Measurements from ENCODE around the gene HTR5A.
A peak's percentile ranks its signal among the peaks of the same experiment; 100 is the strongest.
"Not testable (repeated sequence)": the region's sequence is repeated elsewhere in the genome, so short reads cannot be mapped to it uniquely, and the experiment has no call there.

The HTR5A gene

GRCh38 chr7:155069992-155070751 lies at the start of gene HTR5A:
Gene HTR5A (plus strand): TSS chr7:155070324. CDS start chr7:155070900, 576 bp downstream.
- peak; percentile 21 to 28 for DNase-seq (ENCODE audit: low read depth in 2 of 2, low spot score in 1 of 2)

- no peak for DNase-seq (ENCODE audit: low read depth in 2 of 2, low spot score in 1 of 2)
These were observed 49.1 kb upstream of the HTR5A start for GRCh38 chr7:155020996-155021395.

- DNase-seq (ENCODE audit: low read depth in 2 of 2, low spot score in 1 of 2): no peak
These were observed 48.4 kb upstream of the HTR5A start for GRCh38 chr7:155021699-155022145.

GRCh38 chr7:155027879-155028278 lies 42.2 kb upstream of the HTR5A start:
- DNase-seq (ENCODE audit: low read depth in 2 of 2, low spot score in 1 of 2): no peak

- no peak for DNase-seq (ENCODE audit: low read depth in 2 of 2, low spot score in 1 of 2)
These were observed 37.1 kb upstream of the HTR5A start for GRCh38 chr7:155032978-155033377.

- not testable (repeated sequence) for DNase-seq (ENCODE audit: low read depth in 2 of 2, low spot score in 1 of 2)
These were observed 35.6 kb upstream of the HTR5A start for GRCh38 chr7:155034495-155034894.

GRCh38 chr7:155038335-155038734 lies 31.8 kb upstream of the HTR5A start:
- no peak for DNase-seq (ENCODE audit: low read depth in 2 of 2, low spot score in 1 of 2)

GRCh38 chr7:155043756-155044155 lies 26.4 kb upstream of the HTR5A start:
- no peak for DNase-seq (ENCODE audit: low read depth in 2 of 2, low spot score in 1 of 2)

GRCh38 chr7:155048006-155048405 lies 22.1 kb upstream of the HTR5A start:
- no peak for DNase-seq (ENCODE audit: low read depth in 2 of 2, low spot score in 1 of 2)

- no peak for DNase-seq (ENCODE audit: low read depth in 2 of 2, low spot score in 1 of 2)
These were observed 18.8 kb upstream of the HTR5A start for GRCh38 chr7:155051355-155051754.

- DNase-seq (ENCODE audit: low read depth in 2 of 2, low spot score in 1 of 2): no peak
These were observed 17.1 kb upstream of the HTR5A start for GRCh38 chr7:155053002-155053401.

GRCh38 chr7:155054761-155055160 lies 15.4 kb upstream of the HTR5A start:
- no peak for DNase-seq (ENCODE audit: low read depth in 2 of 2, low spot score in 1 of 2)

- DNase-seq (ENCODE audit: low read depth in 2 of 2, low spot score in 1 of 2): no peak
These were observed 13.0 kb upstream of the HTR5A start for GRCh38 chr7:155057076-155057475.

GRCh38 chr7:155058896-155059295 lies 11.2 kb upstream of the HTR5A start:
- DNase-seq (ENCODE audit: low read depth in 2 of 2, low spot score in 1 of 2): no peak

- no peak for DNase-seq (ENCODE audit: low read depth in 2 of 2, low spot score in 1 of 2)
These were observed 10.4 kb upstream of the HTR5A start for GRCh38 chr7:155059703-155060102.

- DNase-seq (ENCODE audit: low read depth in 2 of 2, low spot score in 1 of 2): no peak
These were observed 7.7 kb upstream of the HTR5A start for GRCh38 chr7:155062411-155062810.

GRCh38 chr7:155064186-155064585 lies 5.9 kb upstream of the HTR5A start:
- no peak for DNase-seq (ENCODE audit: low read depth in 2 of 2, low spot score in 1 of 2)

GRCh38 chr7:155066417-155066950 lies 3.6 kb upstream of the HTR5A start:
- DNase-seq (ENCODE audit: low read depth in 2 of 2, low spot score in 1 of 2): no peak

- no peak for DNase-seq (ENCODE audit: low read depth in 2 of 2, low spot score in 1 of 2)
These were observed 1.1 kb downstream of the HTR5A start for GRCh38 chr7:155071121-155071651.

GRCh38 chr7:155071916-155072571 lies 1.9 kb downstream of the HTR5A start:
- no peak for DNase-seq (ENCODE audit: low read depth in 2 of 2, low spot score in 1 of 2)

GRCh38 chr7:155073922-155074321 lies 3.8 kb downstream of the HTR5A start:
- no peak for DNase-seq (ENCODE audit: low read depth in 2 of 2, low spot score in 1 of 2)

- no peak for DNase-seq (ENCODE audit: low read depth in 2 of 2, low spot score in 1 of 2)
These were observed 13.9 kb downstream of the HTR5A start for GRCh38 chr7:155084021-155084420.
